GM12878 (cell line): ENCODE results near the gene SSH2. TPM values are rescaled to one million over a fixed set of nuclear protein-coding genes. Genes with fewer than 3 reads are reported as not detected.

Source experiments
- ATAC-seq: fragments of 200-7000 bp; cut with Tn5 transposase; 3 replicates; pipeline ENCODE4 v1.9.1; 2020; ENCODE audit warnings: mild to moderate bottlenecking, moderate library complexity
- BruUV-seq: library from RNA; stranded (reverse); fragments of 400-500 nt; replicated peaks from 2 replicates; lab custom pipeline; 2021; lab: Mats Ljungman, UMichigan
- CTCF ChIA-PET: fragments of 300-600 bp; sonication (Branson Sonifier 250); formaldehyde crosslinking; extraction: SDS; loops from one replicate; lab custom pipeline; 2021; ENCODE audit warnings: inconsistent platforms; lab: Yijun Ruan, JAX
- POLR2A ChIA-PET: fragments of 350-600 bp; formaldehyde crosslinking; extraction: SDS; loops from one replicate; lab custom pipeline; 2021; ENCODE audit warnings: inconsistent platforms; lab: Charles Lee
- RAD21 ChIA-PET: fragments of 300-600 bp; sonication (Branson Sonifier 250); formaldehyde crosslinking; loops from one replicate; lab custom pipeline; 2023; ENCODE audit warnings: antibody characterized with exemption; ENCODE audit not compliant: unreplicated experiment; lab: Charles Lee
- SMC1A ChIA-PET: fragments of 300-600 bp; sonication (Branson Sonifier 250); formaldehyde crosslinking; loops from one replicate; lab custom pipeline; 2023; ENCODE audit not compliant: unreplicated experiment, uncharacterized antibody; lab: Charles Lee
- DNase-seq: peaks from one replicate; pipeline ENCODE4 v3.0.0-alpha.2; 2011; ENCODE audit warnings: low read depth, low spot score
- FAIRE-seq: peaks from 3 replicates; lab custom pipeline; 2011; peaks lifted over from hg19 to GRCh38; lab: Jason Lieb, UNC
- H2AFZ ChIP-seq: 2 replicates; pipeline ENCODE4 v1.6.0; 2011; ENCODE audit warnings: low read depth, low read length, control low read depth; ENCODE audit not compliant: control insufficient read depth
- H3K27ac ChIP-seq: 2 replicates; pipeline ENCODE4 v1.5.1; 2011; ENCODE audit warnings: control low read depth; ENCODE audit not compliant: control insufficient read depth, insufficient read depth
- H3K27me3 ChIP-seq, 2 experiments: replicated peaks in 1 of 2; 2 replicates each; pipeline versions ENCODE4 v1.6.0 to v1.6.1; 2011; ENCODE audit warnings: low read length in 1 of 2; ENCODE audit not compliant: control insufficient read depth in 2 of 2, insufficient read depth in 2 of 2
- H3K36me3 ChIP-seq, 2 experiments: 2 replicates each; pipeline ENCODE4 v1.5.1; 2011; ENCODE audit warnings: low read length in 1 of 2; ENCODE audit not compliant: control insufficient read depth in 2 of 2, insufficient read depth in 2 of 2
- H3K4me1 ChIP-seq: 2 replicates; pipeline ENCODE4 v1.6.1; 2011; ENCODE audit warnings: mild to moderate bottlenecking, low read length, moderate library complexity, mixed read lengths; ENCODE audit not compliant: control insufficient read depth, insufficient read depth
- H3K4me2 ChIP-seq: 2 replicates; pipeline ENCODE4 v1.6.0; 2011; ENCODE audit warnings: control low read depth; ENCODE audit not compliant: control insufficient read depth, insufficient read depth
- H3K4me3 ChIP-seq: fragments of 200-600 bp; sonication (generic); 2 replicates; pipeline ENCODE4 v1.5.1; 2016
- H3K79me2 ChIP-seq: 2 replicates; pipeline ENCODE4 v1.6.0; 2011; ENCODE audit warnings: low read length; ENCODE audit not compliant: control insufficient read depth, insufficient read depth
- H3K9ac ChIP-seq: 2 replicates; pipeline ENCODE4 v1.8.0; 2011; ENCODE audit warnings: low read length, control low read depth, mixed read lengths; ENCODE audit not compliant: control insufficient read depth, insufficient read depth
- H3K9me3 ChIP-seq: replicated peaks from 3 replicates; pipeline ENCODE4 v1.5.1; 2011; ENCODE audit warnings: mild to moderate bottlenecking, low read length; ENCODE audit not compliant: control insufficient read depth, insufficient read depth
- H4K20me1 ChIP-seq: 2 replicates; pipeline ENCODE4 v1.6.0; 2011; ENCODE audit not compliant: control insufficient read depth, insufficient read depth
- BHLHE40 ChIP-seq, 2 experiments: fragments of 450-650 bp in 1 of 2; IDR thresholded peaks; 2 replicates each; pipeline ENCODE4 v1.6.1; 2011 to 2017; ENCODE audit warnings: low read depth in 2 of 2, borderline replicate concordance in 1 of 2, improper control_type of control experiment in 1 of 2, low read length in 1 of 2, mild to moderate bottlenecking in 1 of 2
- IKZF1 ChIP-seq: fragments of 450-650 bp; conservative IDR thresholded peaks from 2 replicates; pipeline ENCODE4 v1.6.1; 2017; ENCODE audit warnings: antibody characterized with exemption, mild to moderate bottlenecking
- IRF5 ChIP-seq: fragments of 450-650 bp; IDR thresholded peaks from 2 replicates; pipeline ENCODE4 v1.6.1; 2017; ENCODE audit warnings: borderline replicate concordance
- MEF2A ChIP-seq: IDR thresholded peaks from 2 replicates; pipeline ENCODE4 v1.6.1; 2011; ENCODE audit warnings: low read depth, mild to moderate bottlenecking, low read length, moderate library complexity; ENCODE audit not compliant: insufficient read depth
- MLLT1 ChIP-seq: fragments of 450-650 bp; IDR thresholded peaks from 2 replicates; pipeline ENCODE4 v1.6.1; 2016; ENCODE audit warnings: mild to moderate bottlenecking
- NFYA ChIP-seq: IDR thresholded peaks from 2 replicates; pipeline ENCODE4 v1.6.1; 2011; ENCODE audit warnings: low read depth, mild to moderate bottlenecking, low read length, improper control_type of control experiment, borderline replicate concordance
- NR2F1 ChIP-seq: fragments of 450-650 bp; conservative IDR thresholded peaks from 2 replicates; pipeline ENCODE4 v1.6.1; 2017; ENCODE audit warnings: mild to moderate bottlenecking
- PBX3 ChIP-seq: IDR thresholded peaks from 2 replicates; pipeline ENCODE4 v1.6.1; 2011; ENCODE audit warnings: mild to moderate bottlenecking, low read depth, low read length, moderate library complexity; ENCODE audit not compliant: insufficient replicate concordance
- TCF12 ChIP-seq: IDR thresholded peaks from 2 replicates; pipeline ENCODE4 v1.6.1; 2011; ENCODE audit warnings: low read depth, mild to moderate bottlenecking, low read length
- WGBS: methylation state at CpG from one replicate; pipeline ENCODE4 v1.1.6; 2016; ENCODE audit warnings: low lambda C conversion rate; ENCODE audit not compliant: insufficient replicate concordance, insufficient coverage; ENCODE audit errors: missing lambda C conversion rate; 5-methylcytosine and 5-hydroxymethylcytosine counted together
- in situ Hi-C: fragments of 300-500 bp; cut with MboI; formaldehyde crosslinking; loops from 9 replicates; pipeline ENCODE4 v1.14.3; 2018; ENCODE audit warnings: mixed read lengths
- intact Hi-C: fragments of 100-400 bp; cut with micrococcal nuclease; formaldehyde crosslinking; loops from one replicate; pipeline ENCODE4 v1.14.2; 2022; ENCODE audit not compliant: unreplicated experiment
- polyA plus RNA-seq, 11 experiments: library from polyadenylated mRNA; depleted of rRNA in 4 of 11; unstranded in 6 of 11; stranded (reverse) in 5 of 11; fragments of >200 nt; fragmentation: Nextera tagmentation in 4 of 11; fragmentation: Illumina TruSeq in 1 of 11; extraction: Ambion mirVana in 4 of 11; extraction: Trizol in 1 of 11; gene quantifications; 1 replicate in 1 of 11; 2 replicates in 10 of 11; pipeline versions ENCODE4 v1.2.1 to v1.2.3, GENCODE V29; 2011 to 2016; ENCODE audit warnings: inconsistent platforms in 2 of 11, missing spikeins in 2 of 11, low read depth in 1 of 11
- total RNA-seq, 4 experiments: library from RNA; depleted of rRNA in 3 of 4; stranded (reverse); fragments of >200 nt in 3 of 4; fragmentation: Illumina TruSeq in 1 of 4; extraction: Trizol in 1 of 4; gene quantifications; 2 replicates each; pipeline versions ENCODE4 v1.2.1 to v1.2.3, GENCODE V29; 2013 to 2021

Gene SSH2
- total and polyA plus RNA-seq, 10 of the 15 experiments (the other 5 are each of a cell fraction or from before 2014, with no cell fraction given) = 9.3 to 65.9 (median 34.0) TPM

- intact Hi-C loops = no loop called here
- ChIA-PET POLR2A (no interaction called here), SMC1A (interaction anchor here (0.7 to 2.1 kb wide), 6 partner anchors 9 to 105 kb away, joined by 3 to 5 read pairs (median 4); no protein-coding TSS in a partner anchor), CTCF (interaction anchor here (0.7 to 3.4 kb wide), 2 partner anchors 18 to 105 kb away, joined by 5 to 18 read pairs; partner anchors contain the start of gene SSH2), RAD21 (interaction anchor here (1.8 kb wide), 1 partner anchor 105 kb away, joined by 6 read pairs; the partner anchor contains the start of gene SSH2)
- Histone ChIP-seq H3K27me3 (no peaks in the 10 kb centered on the region), H3K4me3 (no peak overlapping the region), H3K4me1 (no peaks in the 10 kb centered on the region), H3K79me2 (no peaks in the 10 kb centered on the region), H3K9ac (no peak overlapping the region), H3K4me2 (no peak overlapping the region), H3K36me3 (no peaks in the 10 kb centered on the region), H3K9me3 (no peaks in the 10 kb centered on the region), H2AFZ (no peak overlapping the region), H4K20me1 (no peaks in the 10 kb centered on the region), H3K27ac (no peak overlapping the region)
- no TSS peak for BruUV-seq
- in situ Hi-C loops = no loop called here
- TF ChIP-seq MEF2A (no peak), NR2F1 (no peak), IKZF1 (no peak), NFYA (no peak), MLLT1 (no peak), BHLHE40 (IDR thresholded peaks at IDR 0.05; ENCODE audit: borderline replicate concordance in 1 of 2, low read depth in 2 of 2, low read length in 1 of 2) (no peak), IRF5 (no peak), PBX3 (no peak), TCF12 (no peak)
- 96% methylated on average over 3 of the region's 3 CpGs for WGBS
- no peak for FAIRE-seq
- no peak for DNase-seq
- ATAC-seq = no peak
Measured at GRCh38 chr17:29825604-29826003, 104.4 kb downstream of the SSH2 start.
